Measurements from ENCODE around the gene ATP11A.

GRCh38 chr13:112648966-112649690 lies 40.7 kb upstream of the ATP11A start:
- TF ChIP-seq CTCF (IDR thresholded peaks at IDR 0.05) (no peak), POLR2A (IDR thresholded peaks at IDR 0.05) (no peak)
